ENCODE measurements around the gene DCTPP1.
A peak's percentile ranks its signal among the peaks of the same experiment; 100 is the strongest.

DCTPP1 gene

DNA sequence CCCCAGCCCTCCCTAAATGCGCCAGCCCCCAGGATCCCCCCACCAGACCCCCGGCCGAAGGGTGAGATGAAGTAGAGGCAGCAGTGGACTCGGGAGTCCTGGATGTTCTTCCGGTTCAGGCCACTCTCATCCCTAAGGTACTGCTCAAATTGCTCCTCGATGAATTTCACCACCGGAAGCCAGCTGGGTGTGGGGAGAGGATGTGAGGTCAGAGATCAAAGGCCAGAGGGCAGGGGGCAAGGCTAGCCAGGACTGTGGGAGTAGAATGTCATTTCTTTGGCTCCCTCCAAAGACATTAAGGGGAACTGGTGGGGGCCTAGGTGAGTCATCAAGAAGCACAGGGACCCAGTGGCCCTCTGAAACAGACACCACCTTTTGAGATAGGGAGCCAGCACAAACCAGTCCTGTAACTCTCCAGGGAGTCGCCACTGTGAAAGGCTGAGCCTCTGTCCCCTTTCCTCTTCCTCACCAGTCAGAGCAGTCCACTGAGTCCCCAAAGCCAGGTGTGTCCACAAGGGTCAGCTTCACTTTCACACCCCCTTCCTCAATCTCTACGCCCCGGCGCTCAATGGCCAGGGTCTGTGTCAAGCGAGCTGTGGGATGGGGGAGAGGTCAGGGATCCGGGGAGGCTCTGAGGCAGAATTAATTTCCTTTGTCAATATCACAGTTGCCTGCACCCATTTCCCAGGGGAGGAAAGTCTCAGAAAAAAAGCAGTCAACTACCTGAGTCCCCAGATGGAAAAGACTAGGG is 48.4 kb downstream of the DCTPP1 start:
- DNase-seq (ENCODE audit: low read depth in 1 of 2, low spot score in 1 of 2), result no peak
- TF ChIP-seq JUND (IDR thresholded peaks at IDR 0.05; ENCODE audit: low read depth), result no peak
- in situ Hi-C loops (cut with HindIII; ENCODE audit: low pct_unique_long_range_greater_than_20kb, low sequenced_read_pairs), result no loop called here

DNA sequence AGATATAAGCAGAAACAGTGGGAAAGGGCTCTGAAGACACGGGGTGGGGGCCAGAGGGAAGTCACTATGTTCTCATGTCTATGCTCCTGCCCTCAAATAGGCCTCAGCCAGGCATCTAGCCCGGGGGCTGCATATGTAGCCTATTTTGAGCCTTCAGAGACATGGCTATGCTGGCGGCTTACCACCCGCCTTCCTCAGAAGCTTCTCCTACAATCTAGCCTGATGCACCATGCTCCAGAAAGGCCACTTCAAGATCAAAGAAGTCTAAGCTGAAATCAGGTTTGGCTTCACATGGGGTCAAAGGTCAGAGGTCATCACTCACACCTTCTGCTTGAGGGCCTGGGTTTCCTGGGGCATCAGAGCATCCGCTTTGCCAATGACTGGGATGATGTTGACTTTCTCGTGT is 49.0 kb downstream of the DCTPP1 start:
- no peak for DNase-seq (ENCODE audit: low read depth in 1 of 2, low spot score in 1 of 2)
- in situ Hi-C loops (cut with HindIII; ENCODE audit: low pct_unique_long_range_greater_than_20kb, low sequenced_read_pairs), result no loop called here
- TF ChIP-seq JUND (IDR thresholded peaks at IDR 0.05; ENCODE audit: low read depth), result no peak

DNA sequence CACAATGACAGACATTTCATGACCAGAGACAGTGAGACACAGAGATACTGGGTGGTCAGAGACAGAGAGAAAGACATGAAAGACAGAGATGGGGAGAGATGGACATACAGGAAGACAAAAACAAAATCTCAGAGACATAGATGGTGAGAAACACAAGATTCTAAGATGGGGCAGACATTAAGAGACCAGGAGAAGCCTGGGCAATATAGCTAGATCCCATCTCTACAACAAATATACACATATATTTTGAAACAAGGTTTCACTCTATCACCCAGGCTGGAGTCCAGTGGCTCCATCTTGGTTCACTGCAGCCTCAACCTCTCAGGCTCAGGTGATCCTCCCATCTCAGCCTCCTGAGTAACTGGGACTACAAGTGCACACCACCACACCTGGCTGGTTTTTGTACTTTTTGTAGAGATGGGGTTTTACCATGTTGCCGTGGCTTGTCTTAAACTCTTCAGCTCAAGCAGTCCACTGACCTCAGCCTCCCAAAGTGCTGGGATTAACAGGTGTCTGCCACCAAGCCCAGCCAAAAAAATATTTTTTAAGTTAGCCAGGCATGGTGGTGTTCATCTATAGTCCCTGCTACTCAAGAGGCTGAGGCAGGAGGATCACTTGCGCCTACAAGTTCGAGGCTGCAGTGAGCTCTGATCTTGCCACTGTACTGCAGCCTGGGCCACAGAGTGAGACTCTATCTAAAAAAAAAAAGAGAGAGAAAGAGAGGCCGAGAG is 49.6 kb downstream of the DCTPP1 start:
- DNase-seq (ENCODE audit: low read depth in 1 of 2, low spot score in 1 of 2), result no peak
- in situ Hi-C loops (cut with HindIII; ENCODE audit: low pct_unique_long_range_greater_than_20kb, low sequenced_read_pairs), result no loop called here
- TF ChIP-seq JUND (IDR thresholded peaks at IDR 0.05; ENCODE audit: low read depth), result no peak

DNA sequence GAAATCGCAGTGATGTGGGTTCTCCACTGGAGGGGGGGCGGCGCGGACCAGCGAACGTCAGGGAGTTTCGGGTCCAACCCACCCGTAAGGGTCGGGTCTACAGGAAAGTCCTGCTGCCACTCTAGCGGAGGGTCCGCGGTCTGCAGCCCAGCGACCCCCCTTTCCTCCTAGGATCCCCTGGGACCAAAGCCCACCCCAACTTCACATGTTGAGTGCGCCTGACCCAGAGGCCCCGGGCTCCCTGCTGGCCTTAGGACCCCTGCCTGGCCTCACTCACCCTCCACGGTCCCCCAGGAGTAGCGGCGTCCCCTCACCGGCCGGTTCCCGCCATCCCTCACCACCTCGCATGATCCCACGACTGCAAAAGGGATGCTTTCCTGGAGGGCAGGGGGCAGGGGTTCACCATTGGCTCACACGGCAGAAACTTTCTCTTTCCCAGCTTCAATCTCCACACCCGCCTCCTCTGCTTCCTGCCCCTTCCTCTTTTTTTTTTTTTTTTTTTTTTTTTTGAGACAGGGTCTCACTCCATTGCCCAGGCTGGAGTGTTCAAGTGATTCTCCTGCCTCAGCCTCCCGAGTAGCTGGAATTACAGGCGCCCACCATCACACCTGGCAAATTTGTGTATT is 50.6 kb downstream of the DCTPP1 start:
- no peak for DNase-seq (ENCODE audit: low read depth in 1 of 2, low spot score in 1 of 2)
- in situ Hi-C loops (cut with HindIII; ENCODE audit: low pct_unique_long_range_greater_than_20kb, low sequenced_read_pairs), result no loop called here
- TF ChIP-seq JUND (IDR thresholded peaks at IDR 0.05; ENCODE audit: low read depth), result no peak

DNA sequence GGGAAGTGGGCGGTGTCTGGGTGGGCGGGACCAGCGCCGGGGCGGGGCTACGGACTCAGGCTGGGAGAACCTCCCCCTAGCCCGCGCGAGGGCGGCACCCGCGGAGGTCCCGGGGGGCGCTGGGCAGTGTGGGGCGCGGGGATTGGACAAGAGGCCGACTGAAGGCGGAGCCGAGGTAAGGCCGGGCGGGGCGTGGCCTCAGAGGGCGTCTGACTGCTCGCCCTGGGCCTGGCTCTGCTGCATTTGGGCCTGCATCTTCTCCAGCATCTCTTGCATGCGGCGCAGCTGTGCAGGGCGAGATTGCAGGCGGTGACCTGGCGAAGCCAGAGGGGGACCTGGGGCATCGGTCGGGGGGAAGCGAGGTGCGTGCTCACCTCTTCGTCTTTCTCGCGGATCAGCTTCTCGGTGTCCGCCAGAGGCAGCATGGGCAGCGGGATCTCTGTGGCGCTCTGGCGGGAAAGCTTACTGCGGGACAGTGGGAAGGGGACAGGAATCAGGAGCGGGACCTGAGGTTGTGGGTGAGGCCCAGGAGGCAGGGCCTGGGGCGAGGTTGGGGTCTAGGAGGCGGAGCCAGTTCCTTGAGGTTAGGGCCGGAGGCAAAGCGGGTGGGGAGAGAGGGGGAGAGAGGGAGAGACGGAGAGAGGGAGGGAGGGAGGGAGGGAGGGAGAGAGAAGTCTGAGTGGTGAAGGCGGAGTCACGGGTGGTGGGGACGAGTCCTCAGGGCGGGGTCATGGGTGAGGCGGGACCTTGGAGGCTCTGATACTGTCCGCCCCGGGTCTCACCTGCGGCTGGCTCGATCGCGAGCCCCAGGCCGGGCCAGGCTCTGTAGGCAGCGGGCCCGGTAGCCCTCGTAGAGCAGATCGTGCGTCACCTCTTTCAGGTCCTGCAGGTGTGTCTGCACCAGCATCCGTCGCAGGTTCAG is 51.3 kb downstream of the DCTPP1 start:
- in situ Hi-C loops (cut with HindIII; ENCODE audit: low pct_unique_long_range_greater_than_20kb, low sequenced_read_pairs), result no loop called here
- TF ChIP-seq JUND (IDR thresholded peaks at IDR 0.05; ENCODE audit: low read depth), result no peak
- peak; percentile 93 to 98 for DNase-seq (ENCODE audit: low read depth in 1 of 2, low spot score in 1 of 2)

DNA sequence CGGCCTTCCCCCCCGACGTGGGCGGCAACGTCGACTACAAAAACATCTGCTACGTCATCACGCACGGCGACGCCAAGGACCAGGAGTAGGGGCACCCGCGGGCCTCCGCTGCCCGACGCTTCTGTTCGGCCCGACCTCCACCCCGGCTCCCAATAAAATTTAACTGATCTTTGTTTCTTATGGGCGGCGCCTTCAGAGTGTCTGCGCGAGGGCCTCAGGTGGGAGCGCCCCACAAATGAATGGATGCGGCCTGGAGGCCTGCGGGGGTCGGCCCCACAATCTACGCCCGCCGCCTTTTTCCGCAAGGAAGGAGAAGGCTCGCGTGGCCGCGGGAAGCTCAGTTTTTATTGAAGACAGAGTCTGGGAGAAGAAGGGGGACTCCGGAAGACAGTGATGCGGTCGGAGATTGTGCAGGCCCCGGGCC is 52.0 kb downstream of the DCTPP1 start:
- DNase-seq (ENCODE audit: low read depth in 1 of 2, low spot score in 1 of 2), result peak; percentile 80 to 91
- in situ Hi-C loops (cut with HindIII; ENCODE audit: low pct_unique_long_range_greater_than_20kb, low sequenced_read_pairs), result no loop called here
- no peak for TF ChIP-seq JUND (IDR thresholded peaks at IDR 0.05; ENCODE audit: low read depth)

DNA sequence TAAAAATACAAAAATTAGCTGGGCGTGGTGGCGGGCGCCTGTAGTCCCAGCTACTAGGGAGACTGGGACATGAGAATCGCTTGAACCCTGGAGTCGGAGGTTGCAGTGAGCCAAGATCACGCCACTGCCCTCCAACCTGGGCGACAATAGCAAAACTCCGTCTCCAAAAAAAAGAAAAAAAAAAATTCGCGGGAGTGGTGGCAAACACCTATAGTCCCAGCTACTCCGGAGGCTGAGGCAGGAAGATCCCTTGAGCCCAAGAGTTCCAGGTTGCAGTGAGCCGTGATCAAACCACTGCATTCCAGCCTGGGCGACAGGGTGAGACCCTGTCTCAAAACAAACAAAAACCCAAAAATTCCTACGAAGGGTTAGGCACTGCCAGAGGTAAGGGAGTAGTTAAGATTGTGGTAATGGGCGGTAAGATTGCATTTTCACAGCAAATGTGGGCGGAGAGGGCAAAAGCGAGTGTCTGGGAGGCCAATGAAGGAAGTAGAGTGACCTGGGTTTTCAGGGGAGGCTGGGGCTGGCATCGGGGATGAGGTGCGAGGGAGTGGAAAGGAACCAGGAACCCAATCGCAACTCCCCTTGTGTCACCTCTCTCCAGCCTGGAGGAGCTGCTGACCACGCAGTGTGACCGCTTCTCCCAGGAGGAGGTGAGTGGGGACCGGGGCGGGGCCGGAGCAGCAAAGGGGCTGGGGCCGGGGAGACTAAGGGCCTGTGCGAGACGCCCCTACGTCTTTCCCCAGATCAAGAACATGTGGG is 52.6 kb downstream of the DCTPP1 start:
- TF ChIP-seq JUND (IDR thresholded peaks at IDR 0.05; ENCODE audit: low read depth), result no peak
- no peak for DNase-seq (ENCODE audit: low read depth in 1 of 2, low spot score in 1 of 2)
- in situ Hi-C loops (cut with HindIII; ENCODE audit: low pct_unique_long_range_greater_than_20kb, low sequenced_read_pairs), result no loop called here

DNA sequence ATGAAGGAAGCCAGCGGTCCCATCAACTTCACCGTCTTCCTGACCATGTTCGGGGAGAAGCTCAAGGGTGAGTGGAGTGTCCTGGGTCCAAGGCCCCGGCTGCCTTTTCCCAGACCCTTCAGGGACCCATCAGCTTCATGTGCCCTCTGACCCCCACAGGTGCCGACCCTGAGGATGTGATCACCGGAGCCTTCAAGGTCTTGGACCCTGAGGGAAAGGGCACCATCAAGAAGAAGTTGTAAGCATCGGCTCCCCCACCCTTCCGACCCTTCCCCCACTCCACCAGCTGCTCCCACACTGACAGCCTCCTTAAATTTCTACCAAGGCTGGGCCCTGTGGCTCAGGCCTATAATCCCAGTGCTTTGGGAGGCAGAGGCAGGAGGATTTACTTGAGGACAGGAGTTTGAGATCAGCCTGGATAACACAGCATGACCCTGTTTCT is 53.3 kb downstream of the DCTPP1 start:
- DNase-seq (ENCODE audit: low read depth in 1 of 2, low spot score in 1 of 2), result no peak
- TF ChIP-seq JUND (IDR thresholded peaks at IDR 0.05; ENCODE audit: low read depth), result no peak
- in situ Hi-C loops (cut with HindIII; ENCODE audit: low pct_unique_long_range_greater_than_20kb, low sequenced_read_pairs), result no loop called here

DNA sequence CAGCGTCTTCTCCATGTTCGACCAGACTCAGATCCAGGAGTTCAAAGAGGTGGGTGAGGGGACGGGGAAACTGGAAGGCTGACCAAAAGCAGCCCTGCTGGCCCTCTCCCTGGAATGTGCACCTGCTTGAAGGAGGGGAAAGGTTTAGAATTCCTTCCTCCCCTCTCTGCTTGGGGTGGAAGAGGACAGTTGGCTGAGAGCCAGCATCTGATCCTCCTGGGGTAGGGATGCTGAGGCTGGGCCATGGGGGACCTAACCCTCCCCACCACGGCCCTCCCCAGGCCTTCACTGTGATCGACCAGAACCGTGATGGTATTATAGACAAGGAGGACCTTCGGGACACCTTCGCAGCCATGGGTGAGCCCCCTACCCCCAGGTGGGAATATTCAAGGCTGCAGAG is 54.0 kb downstream of the DCTPP1 start:
- in situ Hi-C loops (cut with HindIII; ENCODE audit: low pct_unique_long_range_greater_than_20kb, low sequenced_read_pairs), result no loop called here
- no peak for TF ChIP-seq JUND (IDR thresholded peaks at IDR 0.05; ENCODE audit: low read depth)
- no peak for DNase-seq (ENCODE audit: low read depth in 1 of 2, low spot score in 1 of 2)

DNA sequence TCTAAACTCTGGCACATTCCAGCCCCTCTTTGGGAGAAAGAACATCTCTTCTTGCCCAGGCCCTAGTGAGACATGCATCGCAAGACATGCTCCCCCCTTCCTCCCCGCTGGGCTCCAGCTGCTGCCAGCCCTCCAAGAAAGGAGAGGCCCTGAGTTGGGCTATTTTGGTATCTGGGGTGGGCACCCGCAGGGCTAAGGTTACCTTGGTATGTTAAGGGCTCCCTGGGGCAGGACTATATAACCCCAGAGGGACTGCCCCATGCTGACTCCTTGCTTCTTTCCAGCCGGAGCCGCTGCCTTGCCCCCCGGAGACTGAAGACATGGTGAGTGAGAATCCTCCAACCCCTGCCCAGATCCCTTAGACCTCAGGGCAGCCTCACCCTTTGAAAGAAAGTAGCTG is 55.3 kb downstream of the DCTPP1 start, which contains the start of gene MYL11:
TSS of gene MYL11 (plus strand) at position 265 of the 400 bp plus-strand sequence. CDS start at position 321, 56 bp downstream.
- no peak for DNase-seq (ENCODE audit: low read depth in 1 of 2, low spot score in 1 of 2)
- in situ Hi-C loops (cut with HindIII; ENCODE audit: low pct_unique_long_range_greater_than_20kb, low sequenced_read_pairs), result no loop called here
- no peak for TF ChIP-seq JUND (IDR thresholded peaks at IDR 0.05; ENCODE audit: low read depth)

Data from T47D (cell line).